Activated CD4-positive, alpha-beta T cell treated with anti-CD3 and anti-CD28 coated beads for 1 hour (primary cell): ENCODE measurements around the gene PTX4.

Source experiments
- DNase-seq: peaks from one replicate; pipeline ENCODE4 v3.0.0-alpha.2; 2020

PTX4 gene

DNA sequence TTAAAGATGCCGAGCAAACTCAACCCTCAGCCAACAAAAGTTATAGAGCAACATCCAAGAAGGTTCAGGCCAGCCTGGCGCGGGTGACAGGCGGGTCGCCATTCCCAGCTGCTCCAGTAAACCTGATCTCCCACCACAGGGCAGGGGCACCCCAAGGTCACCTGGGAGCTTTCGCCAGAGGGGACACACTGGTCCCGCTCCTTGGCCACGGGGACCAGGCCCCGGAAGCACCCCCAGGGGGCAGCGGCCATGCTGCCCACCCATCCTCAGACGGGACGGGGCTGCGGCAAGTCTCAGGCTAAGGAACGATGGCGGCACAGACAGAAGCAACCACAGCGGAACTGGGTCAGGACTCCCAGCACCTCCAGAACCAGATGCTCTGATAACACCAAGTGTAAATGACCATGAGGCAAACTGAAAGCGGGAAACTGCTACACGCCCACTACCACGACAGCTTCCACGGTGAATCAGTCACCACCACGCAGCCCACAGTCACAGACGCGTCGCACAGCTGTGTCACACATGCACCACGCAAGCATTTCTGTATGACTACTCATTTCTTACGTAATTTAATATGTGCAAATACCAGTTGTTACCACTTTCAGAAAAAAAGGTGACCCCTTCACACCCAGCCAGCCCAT lies 30.3 kb downstream of the PTX4 start:
- no peak for DNase-seq

DNA sequence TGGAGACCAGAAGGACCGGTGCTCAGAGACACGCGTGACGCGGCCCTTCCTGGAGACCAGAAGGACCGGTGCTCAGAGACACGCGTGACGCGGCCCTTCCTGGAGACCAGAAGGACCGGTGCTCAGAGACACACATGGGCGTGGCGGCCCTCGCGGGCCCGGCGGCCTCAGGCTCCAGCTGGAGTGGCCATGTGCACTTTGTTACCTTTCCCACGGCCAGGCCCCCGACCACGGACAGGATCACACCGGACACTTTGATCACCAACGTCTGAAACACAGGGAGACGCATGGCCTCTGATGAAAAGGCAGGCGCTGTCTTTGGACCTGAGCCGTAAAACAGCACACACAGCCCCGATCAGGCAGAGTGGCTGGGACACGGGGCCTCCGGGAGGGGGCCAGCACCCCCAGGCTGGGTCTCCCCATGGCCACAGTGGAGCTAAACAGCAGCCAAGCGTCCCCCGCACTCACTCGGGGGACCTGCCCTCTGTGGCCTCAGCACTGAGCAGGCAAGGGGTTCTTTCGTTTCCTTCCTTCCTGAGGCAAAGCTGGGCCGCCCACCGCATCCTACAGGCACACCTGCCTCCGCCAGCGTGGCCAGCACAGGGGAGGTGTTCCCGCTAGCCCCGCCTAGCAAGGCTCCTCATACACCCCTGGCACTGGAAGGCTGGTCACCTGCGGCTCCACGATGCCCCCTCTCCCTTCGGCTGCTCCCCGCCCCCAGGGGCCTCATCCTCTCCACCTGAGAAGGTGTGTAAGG lies 31.1 kb downstream of the PTX4 start:
- DNase-seq: no peak

DNA sequence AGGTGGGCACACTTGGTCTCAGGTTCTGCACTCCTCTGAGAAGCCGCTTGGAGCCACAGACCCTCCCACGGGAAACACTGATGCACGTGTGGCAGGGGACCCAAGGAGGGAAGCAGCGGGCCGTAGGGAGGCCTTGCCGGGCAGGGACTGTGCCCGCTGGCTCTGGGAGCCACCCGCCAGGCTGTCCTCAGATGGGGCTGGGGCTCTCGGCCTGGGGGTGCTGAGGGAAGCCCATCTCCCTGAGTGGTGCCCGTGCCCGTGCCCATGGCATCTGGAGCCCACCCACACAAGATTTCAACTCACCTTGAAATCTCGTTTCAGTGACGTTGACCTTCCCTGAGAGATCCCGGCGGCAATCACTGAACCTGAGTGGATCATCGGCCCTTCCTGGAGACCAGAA lies 31.8 kb downstream of the PTX4 start:
- no peak for DNase-seq

DNA sequence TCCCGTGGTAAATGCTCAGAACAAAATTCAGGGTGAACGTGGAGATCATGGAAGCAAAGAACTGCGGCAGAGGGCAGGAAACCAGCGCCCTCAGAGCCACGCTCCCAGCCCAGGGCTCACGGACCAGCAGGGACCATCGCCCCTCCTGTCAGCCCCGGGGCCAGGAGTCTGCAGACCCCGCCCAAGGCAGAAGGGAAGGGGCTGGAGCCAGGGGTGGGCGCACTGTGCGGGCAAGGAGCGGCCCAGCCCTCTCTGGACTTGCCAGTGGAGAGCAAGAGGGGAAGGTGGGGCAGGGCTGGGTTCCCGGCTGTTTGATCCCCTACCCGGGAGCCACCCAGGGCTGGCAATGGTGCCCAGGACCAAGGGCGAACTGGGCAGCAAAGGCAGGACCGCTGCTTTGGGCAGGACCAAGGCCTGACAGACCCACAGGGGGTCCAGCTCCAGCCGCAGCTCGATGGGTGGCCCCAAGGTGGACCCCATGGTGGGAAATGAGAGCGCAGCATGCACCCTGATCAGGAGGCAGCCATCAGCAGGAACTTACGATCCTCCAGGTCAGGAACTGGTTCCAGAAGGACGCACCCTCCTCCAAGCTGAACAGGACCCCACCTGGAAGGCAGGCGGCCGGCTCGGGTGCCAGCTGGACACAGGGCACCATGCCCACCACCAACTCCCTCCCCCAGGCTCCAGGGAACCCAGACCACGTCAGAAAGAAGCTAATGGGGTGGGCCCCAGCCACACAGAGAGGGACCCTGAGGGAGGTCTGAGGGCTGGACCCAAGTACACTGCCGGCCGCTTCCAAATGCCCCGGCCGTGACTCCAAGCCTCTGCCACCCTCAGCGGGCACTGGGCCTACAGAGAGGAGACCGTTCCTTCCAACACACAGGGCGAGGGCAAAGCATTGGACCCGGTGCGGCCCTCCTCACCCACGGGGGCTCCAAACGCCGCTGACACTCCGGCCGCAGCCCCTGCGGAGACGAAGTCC lies 33.3 kb downstream of the PTX4 start:
- DNase-seq: no peak

DNA sequence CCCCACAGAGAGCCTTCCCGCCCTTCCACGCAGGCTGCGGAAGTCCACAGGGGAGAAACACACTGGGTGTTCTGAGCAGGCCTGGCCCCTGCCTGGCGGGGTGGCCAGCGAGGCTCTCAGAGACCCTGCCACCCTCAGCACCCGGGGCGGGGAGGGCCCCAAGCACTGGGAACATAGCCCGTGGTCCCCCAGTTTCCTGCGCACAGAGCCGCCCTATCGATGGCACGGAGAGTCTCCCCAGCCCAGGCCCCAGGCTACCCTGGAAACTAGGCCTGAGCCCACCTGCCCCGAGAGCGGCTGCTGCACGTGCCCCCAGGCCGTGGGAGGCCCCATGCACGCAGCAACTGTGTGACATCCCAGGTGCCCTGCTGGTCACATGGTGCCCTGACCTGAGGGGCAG lies 34.2 kb downstream of the PTX4 start:
- no peak for DNase-seq

DNA sequence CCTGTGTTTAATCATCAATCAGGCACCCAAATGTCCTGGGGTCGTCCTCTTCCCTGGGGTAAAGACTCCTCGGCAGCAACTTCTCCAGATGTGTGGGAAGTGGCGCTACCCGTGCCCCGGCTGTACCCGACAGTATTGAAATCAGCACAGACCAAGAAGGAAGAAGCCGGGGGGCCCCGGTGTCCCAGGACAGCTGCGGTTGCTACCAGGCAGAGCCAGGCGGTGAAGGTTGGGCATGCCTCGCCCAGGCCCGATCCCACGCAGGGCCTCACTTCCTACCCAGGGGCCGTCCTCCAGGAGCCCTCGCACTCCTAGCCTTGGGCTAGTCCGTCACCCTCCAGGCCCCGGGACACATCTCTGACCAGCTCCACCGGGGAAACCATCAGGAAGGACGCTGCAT lies 35.4 kb downstream of the PTX4 start:
- no peak for DNase-seq

DNA sequence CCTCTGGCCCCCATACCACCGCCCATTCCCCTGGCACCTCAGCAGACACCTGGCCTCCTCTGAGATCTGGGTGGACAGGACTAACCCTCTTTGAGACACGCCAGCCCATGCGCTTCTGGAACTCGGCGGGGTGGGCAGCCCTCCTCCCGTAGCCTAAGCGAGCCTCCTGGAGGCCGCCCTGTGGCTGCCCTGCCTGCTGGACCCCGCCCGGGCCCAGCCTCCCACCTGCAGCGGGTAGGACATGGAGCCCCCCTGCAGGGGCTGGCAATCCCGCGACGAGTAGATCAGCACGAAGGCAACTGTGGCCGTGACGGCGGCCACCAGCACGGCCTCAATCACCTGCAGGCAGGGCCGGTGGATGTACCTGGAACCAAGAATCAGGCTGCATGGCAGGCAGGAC lies 36.2 kb downstream of the PTX4 start:
- DNase-seq: no peak

DNA sequence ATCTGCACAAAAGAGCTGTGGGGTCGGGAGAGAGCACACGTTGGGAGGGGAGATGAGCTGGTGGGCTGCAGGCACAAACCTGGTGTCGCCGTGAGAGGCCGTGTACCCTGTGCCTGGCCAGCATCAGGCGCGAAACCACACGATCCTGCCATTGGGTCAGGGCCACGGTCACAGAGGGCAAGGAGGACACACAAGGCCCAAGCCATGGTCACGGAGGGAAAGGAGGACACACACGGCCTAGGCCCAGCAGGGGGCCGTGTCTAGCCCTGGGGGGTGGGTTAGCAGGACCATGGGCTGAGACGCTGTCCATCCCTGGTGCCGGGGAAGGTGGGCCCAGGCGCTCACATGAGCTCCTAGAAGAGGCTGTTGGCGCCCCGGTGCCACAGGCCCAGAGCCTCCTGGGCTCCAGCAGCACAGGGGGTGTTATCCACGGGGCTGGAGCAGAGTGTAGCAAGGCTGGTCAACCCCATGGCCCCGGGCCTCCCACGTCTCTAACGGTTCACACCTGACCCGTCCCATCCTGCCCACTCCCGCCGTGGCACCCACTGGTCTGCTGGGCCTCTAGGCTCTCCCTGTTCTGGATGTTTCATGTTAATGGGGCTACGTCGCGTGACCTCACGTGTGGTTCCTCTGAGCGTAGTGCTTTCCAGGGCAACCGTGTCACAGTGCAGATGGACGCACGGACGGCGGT lies 36.9 kb downstream of the PTX4 start:
- DNase-seq: no peak

DNA sequence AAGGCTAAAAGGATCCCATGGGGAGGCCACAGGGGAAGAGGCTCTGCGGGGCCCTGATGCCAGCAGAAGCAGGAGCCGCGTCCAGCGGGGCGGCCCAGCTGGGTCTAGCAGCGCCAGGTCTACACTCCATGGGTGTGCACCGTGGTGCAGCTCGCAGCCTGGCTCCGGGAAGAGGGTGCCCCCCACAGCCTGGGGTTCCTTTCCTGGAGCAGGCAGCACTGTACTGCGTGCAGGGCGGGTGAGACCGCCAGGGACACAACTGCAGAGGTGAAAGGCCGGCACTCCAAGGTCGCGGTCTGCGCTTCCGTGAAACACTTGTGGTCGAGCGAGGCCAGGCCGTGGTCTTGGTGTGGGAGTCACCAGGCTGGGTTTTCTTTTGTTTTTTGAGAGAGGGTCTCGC lies 37.9 kb downstream of the PTX4 start:
- DNase-seq: no peak

DNA sequence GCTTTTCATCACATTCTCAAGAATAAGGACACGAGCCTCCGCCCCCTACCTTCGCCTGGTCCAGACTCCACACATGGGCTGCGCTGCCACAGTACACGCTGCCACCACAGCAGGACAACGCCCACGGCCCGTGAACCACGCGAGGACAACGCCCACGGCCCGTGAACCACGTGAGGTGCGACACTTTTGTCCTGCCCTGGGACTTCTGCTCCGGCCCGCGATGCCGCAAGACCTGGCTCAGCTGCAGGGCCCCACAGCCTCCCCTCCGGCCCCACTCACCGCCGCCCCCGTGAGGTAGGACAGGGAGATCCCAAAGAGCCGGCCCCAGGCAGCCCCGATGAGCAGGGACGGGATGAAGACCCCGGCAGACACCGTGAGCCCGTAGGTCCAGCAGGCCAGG lies 38.5 kb downstream of the PTX4 start:
- DNase-seq: no peak

DNA sequence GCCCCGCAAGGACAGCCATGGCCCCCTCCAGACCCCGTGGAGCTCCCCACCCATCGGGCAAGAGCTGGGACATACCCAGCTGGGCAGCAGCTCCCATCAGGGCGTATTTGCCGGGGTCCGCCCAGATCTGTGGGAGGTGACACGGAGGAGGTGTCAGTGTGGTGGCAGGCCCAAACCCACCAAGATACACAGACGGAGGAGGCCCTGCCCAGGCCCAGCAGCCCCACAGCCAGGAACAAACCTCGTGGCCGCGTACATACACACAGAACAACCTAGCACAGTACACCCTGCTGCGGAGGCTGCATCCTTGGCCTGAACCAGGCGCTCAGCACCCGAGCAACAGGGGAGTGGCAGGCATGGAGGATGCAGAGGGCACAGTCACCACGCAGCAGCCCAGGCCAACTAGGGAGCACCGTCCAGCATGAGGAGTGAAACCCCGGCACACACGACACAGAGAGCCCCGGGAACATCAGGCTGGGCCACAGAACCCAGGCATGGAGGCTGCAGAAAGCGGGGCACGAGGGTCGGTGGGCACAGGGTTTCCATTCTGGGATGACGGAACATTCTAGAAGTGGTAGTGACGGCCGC lies 39.4 kb downstream of the PTX4 start:
- DNase-seq: no peak

DNA sequence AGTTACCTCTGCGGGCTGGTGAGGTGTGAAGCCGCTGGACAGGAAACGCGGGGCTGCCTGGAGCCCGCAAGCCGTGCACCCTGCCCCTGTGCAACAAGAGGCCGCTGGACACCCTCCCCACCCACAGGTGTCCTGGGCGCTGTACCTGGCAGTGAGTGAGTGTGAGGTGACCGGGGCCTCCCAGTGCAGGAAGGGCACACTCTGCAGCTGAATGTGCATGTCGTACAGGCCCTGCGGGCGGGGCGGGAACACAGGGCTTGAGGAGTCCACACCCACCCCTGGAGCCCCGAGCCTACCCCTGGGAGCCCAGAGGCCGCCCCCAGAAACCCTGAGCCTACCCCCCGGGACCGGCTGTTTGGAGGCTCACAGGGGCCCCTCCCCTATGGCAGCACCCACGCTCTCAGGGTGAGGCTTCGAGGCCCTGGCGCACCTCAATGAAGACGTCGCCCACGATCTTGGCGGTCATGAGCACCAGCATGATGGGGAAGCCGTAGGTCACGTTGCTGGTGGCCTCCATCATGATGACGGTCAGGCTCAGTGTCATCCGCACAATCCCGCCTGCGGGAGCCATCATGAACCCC lies 40.1 kb downstream of the PTX4 start:
- DNase-seq: no peak

DNA sequence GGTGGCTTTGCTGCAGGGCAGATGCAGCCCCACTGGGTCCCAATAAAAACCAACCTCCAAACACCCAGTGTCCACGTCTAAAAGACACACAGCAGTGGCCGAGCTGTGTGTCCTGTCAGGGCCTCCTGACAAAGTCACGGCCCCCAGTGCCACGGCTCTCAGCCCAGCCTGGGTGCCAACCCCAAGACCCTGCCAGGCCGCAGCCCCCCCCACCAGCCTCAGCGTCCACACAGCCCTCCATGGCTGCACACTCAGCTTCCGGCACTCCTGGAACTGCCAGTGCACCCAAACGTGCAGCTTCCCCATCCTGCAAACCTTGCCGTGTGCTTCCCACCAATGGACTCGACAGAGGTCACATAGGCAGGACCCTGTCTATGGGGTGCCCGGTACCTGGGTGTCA lies 40.8 kb downstream of the PTX4 start:
- DNase-seq: no peak

DNA sequence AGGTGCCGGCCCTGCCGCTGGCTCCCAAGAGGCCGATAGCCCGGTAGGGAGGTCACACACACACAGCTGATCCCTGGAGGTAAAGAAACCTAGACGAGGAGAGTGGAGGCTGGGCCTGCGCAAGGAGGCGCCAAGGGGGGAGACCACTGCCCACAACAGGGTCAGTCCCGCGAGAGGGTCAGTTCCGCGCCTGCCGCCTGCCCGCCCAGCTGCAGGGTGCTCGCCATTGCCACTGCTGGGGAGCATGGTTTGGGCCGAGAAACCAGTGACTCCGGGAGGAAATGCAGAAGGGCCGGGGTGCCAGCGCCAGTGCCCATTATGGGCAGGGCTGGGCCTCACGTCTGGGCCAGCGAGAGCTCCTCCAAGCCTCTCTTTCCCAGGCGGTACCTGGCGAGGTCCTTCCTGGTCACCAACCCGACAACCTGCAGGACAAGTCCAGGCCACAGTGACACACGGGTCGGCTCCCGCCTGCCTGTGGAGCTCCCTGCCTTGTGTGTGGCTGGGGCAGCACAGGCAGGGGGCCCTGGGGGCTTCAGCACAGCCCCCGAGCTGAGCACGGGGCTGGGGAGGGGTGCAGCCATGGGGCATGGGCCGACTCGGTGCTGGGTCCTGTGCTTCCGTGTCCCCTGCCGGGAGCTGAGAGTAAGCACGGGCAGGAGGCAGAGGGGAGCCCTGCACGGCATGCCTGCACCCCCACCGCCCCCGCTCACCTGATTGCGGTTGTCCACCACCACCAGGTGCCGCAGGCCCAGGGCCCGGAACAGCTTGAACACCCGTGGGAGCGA lies 42.3 kb downstream of the PTX4 start:
- DNase-seq: no peak

DNA sequence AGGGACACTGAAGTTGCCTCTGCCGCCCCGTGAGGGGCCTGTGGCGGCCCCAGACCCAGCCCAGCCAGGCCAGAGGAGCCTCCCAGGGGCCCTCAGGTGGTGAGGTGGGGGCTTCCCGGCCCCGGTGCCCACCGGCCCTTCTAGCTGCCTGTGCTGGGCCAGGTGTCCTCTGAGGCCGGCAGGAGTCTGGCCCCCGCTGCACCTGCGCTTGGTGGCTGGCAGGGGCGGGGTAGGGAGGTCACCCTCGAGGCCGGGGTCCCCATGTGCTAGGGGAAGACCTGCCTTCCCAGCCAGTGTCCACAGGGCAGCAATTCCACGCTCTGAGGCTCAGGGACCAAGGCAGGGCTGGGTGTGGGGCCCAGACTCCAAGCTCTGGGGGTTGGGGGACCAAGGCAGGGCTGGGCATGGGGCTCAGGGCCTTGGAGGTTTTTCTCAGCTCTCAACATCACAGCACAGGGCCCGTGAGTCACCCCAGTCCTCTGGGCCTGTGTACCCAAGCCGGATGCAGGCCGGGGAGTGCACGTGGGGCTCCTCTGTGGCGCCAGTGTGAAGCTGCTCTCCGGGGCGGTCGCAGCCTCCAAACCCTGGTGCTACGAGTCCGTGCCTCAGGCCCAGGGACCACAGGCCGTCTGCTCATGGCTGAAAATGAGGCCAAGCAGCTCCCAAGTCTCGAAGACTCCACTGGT lies 43.1 kb downstream of the PTX4 start:
- DNase-seq: no peak

DNA sequence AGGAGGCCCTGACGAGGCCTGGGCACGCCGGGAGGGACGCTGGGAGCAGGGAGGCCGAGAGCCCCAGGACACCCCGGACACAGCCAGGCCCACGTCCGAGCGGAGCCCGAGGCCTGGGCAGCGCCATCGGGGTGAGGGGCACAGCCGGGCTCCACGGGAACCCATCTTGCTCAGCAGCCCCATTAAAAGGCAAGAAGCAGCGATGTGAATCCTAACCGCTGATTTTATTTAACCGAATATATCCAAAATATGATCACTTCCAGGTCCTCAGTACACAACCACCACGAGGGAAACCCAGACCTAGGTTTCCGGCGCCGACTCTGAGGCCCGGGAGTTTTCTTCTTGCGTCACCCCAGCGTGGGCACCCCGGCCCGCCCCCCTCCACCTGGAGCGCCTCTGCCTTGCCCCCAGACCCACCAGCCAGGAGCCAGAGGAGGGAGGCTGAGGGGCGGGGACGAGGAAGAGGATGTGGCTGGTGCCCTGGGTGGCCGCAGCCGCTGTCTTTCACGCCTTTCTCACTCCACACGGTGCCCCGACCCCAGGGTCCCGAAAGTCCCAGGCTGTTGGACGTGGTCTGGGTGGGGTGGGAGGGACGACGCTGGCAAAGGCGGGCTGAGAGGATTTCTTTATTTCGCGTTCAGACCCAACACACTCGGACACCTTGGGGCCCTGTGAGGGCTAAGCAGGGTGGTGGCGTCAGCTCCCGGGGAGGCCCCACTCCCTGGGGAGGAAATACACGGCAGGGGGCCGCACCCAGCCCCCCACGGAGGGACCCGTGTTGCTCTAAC lies 43.8 kb downstream of the PTX4 start:
- no peak for DNase-seq

DNA sequence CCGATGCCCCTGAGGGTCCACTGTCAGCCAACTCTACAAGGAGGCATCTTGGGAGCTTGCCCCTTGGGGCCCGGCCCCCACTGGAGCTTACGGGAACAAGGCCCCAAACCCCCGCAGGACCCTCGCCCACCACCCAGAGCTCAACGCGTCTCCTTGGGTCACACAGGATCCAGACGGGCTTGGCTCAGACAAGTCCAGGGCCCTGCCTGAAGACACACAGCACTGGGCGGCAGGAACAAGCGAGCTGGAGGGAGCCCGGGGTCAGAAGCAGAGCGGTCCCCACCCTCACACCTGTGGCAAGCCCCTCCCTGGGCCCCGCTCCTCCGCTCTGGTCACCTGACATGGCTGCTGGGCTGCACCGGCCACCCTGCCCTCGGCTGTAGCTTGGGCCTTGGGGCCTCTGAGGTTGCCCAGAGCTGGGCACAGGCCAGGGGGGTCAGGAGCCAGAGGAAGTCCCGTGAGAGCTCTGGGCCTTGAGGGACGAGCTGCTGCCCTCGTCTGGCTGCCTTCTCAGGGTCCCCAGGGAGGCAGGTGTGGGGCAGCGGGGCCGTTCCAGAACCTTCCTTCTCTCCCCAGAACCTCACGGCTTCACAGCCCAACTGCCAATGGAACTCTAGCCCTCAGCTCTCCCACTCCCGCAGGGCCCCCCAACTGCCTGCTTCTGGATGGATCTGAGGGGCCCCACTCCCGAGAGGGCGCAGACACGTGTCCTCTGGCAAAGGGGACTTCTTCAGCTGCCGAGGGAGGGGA lies 44.6 kb downstream of the PTX4 start, which contains the start of gene CCDC154:
Gene CCDC154 (minus strand): TSS at position 577 of the 750 bp plus-strand sequence. CDS start 234 bp downstream, at position 343.
- no peak for DNase-seq

DNA sequence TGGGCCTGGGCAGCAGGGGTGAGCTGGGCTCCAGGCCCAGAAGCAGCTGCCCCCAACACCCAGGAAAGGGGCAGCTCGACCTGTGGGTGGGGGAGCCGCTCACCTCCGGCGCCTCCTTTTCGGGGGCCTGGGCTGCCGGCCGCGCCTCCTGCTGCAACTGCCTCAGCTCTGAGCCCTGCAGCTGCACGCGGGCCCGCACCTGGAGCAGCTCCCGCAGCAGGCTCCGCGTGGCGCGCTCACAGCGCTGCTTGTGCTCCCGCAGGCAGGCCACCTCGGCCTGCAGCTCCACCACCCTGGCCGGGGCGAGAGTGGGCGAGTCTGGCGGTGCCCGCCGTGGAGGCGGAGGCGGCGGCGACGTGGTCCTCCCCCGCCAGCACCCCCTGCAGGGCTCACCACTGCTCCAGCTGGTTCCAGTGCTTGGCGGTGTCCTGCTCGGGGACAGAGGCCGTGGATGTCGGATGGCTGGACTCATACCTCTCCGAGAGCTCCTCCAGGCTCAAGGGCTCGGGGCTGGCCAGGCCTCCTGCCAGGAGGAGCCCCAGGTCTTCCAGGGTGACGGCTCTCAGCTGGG lies 45.3 kb downstream of the PTX4 start:
- DNase-seq: no peak

DNA sequence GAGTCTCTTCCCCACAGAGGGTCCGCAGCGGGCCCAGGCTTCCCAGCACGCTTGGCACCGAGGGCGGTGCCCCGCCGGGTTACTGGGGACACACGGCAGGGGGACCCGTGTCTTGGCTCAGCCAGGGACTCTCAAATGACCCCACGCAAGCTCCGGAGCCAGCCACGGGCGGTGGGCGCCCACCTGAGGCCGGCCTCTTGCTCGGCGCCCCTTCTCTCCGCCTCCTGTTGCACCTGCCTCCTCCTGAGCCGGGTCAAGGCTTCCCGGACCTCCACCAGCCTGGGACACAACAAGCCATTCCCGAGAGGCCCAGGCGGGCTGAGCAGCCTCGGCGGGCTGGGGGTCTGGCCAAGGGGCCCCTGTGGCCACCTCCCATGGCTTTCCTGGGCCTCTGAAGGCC lies 46.0 kb downstream of the PTX4 start:
- no peak for DNase-seq
